Measurements from ENCODE around the gene OPCML. TPM values are rescaled to one million over a fixed set of nuclear protein-coding genes. Genes with fewer than 3 reads are reported as not detected.

Gene OPCML
- total and polyA plus RNA-seq, 12 donors = under 0.01 to 1.2 (median 0.39) TPM

DNA sequence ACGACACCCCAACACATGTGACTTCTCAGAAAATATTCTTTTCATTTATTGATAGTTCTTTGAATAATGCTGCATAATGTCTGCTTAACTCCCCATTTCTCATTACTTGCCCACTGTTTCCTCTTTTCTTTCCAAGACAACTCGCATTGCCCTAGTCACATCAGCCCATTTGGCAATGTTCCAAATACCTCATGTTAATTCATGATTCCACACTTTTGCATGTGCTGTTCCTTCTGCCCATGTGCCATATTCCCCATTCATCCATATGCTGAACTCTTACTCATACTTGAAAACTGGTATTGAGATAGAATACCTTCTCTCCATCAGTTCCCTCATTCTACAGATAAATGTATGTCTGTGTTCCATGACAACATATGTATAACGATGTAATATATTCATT lies 993.7 kb downstream of the OPCML start:
- DNase-seq (no peak), ATAC-seq (no peak)
- Histone ChIP-seq H3K27ac (no peak overlapping the region), H3K36me3 (no peaks in the 10 kb centered on the region), H3K4me3 (no peak overlapping the region), H3K9me3 (no peaks in the 10 kb centered on the region), H3K27me3 (no peaks in the 10 kb centered on the region), H3K4me1 (peaks cover 0 to 7% (median 0%) of the 10 kb centered on the region in 9 donors)
- 87 to 92% methylated on average over 3 of the region's 3 CpGs for whole genome bisulfite sequencing, 2 donors
- TF ChIP-seq, protein P1, sequence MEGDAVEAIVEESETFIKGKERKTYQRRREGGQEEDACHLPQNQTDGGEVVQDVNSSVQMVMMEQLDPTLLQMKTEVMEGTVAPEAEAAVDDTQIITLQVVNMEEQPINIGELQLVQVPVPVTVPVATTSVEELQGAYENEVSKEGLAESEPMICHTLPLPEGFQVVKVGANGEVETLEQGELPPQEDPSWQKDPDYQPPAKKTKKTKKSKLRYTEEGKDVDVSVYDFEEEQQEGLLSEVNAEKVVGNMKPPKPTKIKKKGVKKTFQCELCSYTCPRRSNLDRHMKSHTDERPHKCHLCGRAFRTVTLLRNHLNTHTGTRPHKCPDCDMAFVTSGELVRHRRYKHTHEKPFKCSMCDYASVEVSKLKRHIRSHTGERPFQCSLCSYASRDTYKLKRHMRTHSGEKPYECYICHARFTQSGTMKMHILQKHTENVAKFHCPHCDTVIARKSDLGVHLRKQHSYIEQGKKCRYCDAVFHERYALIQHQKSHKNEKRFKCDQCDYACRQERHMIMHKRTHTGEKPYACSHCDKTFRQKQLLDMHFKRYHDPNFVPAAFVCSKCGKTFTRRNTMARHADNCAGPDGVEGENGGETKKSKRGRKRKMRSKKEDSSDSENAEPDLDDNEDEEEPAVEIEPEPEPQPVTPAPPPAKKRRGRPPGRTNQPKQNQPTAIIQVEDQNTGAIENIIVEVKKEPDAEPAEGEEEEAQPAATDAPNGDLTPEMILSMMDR (IDR thresholded peaks at IDR 0.05) = no peak
- intact Hi-C loops (cut with DNase I) = no loop called here

DNA sequence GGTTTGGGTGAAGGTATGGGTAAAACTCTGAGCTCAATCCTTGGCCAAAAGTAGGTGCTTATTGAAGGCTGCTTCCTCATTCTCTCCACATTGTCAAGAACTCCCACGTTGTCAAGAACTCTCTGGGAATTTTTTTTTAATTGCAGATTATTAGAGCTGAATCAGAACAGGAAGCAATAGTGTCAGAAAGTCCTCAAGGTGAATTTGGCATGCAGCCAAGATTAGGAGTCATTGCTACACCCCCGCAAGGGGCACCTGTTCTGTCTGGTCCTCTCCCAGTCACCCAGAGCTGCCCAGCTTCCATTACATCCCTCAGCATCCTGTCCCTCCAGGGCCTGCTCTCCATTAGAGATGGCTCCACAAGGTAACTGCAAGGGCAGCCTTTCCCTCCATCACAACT lies 996.5 kb downstream of the OPCML start:
- Histone ChIP-seq H3K27ac (no peak overlapping the region), H3K4me3 (no peak overlapping the region), H3K36me3 (no peaks in the 10 kb centered on the region), H3K27me3 (no peaks in the 10 kb centered on the region), H3K4me1 (peaks cover 0 to 4% (median 0%) of the 10 kb centered on the region in 9 donors), H3K9me3 (no peaks in the 10 kb centered on the region)
- no peak for DNase-seq
- 14 to 38% methylated on average over 2 of the region's 2 CpGs for WGBS, 2 donors
- intact Hi-C loops (cut with DNase I) = no loop called here
- TF ChIP-seq, protein P1 (IDR thresholded peaks at IDR 0.05) = no peak
- ATAC-seq = no peak

DNA sequence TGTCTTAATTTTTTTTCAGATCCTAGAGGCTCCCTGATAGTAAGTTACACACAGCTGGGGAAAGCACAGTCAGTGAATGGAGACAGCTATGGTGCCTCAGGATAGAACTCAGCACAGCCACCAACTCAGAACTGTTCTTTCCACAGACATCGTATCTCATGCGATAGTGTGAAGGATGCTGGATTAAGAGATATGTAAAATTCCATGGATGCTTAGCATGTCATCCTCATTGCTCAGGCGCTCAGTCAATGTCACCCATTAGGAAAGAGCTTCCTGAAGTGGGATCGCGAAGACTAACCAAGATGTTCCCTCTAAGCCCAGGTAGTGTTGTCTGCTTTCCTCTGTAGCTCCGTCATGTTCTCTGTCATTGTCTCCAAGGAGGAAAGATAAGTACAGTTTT lies 1000.4 kb downstream of the OPCML start:
- DNase-seq = no peak
- no peaks in the 10 kb centered on the region for H3K4me1 ChIP-seq
- TF ChIP-seq, protein P1 (IDR thresholded peaks at IDR 0.05) = no peak
- no peak for ATAC-seq
- WGBS, 2 donors = 41 to 51% methylated on average over 6 of the region's 6 CpGs
- no peaks in the 10 kb centered on the region for H3K27me3 ChIP-seq
- H3K9me3 ChIP-seq = no peaks in the 10 kb centered on the region
- no peak overlapping the region for H3K4me3 ChIP-seq
- no peak overlapping the region for H3K27ac ChIP-seq
- intact Hi-C loops (cut with DNase I) = no loop called here
- no peaks in the 10 kb centered on the region for H3K36me3 ChIP-seq

DNA sequence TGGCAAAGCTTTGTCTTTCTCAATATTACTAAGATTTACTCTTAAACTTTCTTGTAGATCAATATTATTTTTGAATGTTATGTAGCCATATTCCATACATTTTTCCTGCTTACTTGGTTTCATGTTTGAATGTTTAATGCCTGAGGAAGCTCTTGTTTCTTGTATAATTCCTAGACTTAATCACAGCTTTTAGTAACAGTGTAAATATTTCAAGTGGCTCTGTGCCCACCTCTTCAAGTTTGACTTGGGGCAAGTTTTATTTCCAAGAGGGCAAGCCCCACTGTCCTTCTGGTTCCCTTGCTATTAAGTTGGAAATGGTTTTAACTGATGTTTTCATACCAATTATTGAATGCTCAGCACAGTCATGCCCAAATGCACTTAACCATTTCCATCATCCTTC lies 1004.1 kb downstream of the OPCML start:
- no peaks in the 10 kb centered on the region for H3K36me3 ChIP-seq
- TF ChIP-seq, protein P1 (IDR thresholded peaks at IDR 0.05) = no peak
- intact Hi-C loops (cut with DNase I) = no loop called here

DNA sequence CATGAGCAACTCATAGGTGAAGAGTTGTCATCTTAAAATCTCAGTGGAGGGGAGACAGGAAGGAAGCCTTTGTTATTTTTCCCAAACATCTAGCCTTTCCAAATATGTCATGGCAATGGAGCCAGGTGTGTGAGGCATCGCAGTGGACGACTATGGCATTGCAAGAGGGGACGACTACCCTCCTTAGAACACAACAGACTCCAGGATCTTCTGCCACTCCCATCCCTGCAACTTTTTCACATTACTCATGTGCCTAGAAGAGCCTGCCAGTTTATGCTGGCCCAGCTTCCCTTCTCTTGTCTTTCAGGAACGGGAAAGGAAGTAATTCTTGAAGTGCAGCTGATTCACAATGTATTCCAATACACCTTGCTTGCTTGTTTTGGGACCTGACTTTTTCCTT lies 1008.4 kb downstream of the OPCML start:
- Histone ChIP-seq H3K9me3 (no peaks in the 10 kb centered on the region), H3K27ac (no peak overlapping the region), H3K4me3 (no peak overlapping the region), H3K4me1 (no peaks in the 10 kb centered on the region), H3K36me3 (no peaks in the 10 kb centered on the region), H3K27me3 (no peaks in the 10 kb centered on the region)
- intact Hi-C loops (cut with DNase I) = no loop called here
- TF ChIP-seq, protein P1 (IDR thresholded peaks at IDR 0.05) = no peak
- DNase-seq (no peak), ATAC-seq (no peak)
- WGBS, 2 donors = 67 to 70% methylated on average over 4 of the region's 4 CpGs

More for the DNA sequence above, 1004.1 kb downstream of the OPCML start:
- DNase-seq (no peak), ATAC-seq (no peak)
- Histone ChIP-seq H3K9me3 (no peaks in the 10 kb centered on the region), H3K4me1 (no peaks in the 10 kb centered on the region), H3K27ac (no peak overlapping the region), H3K4me3 (no peak overlapping the region), H3K27me3 (no peaks in the 10 kb centered on the region)
